ENCODE results near the gene MAP3K14. TPM values are rescaled to one million over a fixed set of nuclear protein-coding genes. Genes with fewer than 3 reads are reported as not detected.

The MAP3K14 gene
- total RNA-seq, 1 experiment from 2014 or later = 3.0 TPM

DNA sequence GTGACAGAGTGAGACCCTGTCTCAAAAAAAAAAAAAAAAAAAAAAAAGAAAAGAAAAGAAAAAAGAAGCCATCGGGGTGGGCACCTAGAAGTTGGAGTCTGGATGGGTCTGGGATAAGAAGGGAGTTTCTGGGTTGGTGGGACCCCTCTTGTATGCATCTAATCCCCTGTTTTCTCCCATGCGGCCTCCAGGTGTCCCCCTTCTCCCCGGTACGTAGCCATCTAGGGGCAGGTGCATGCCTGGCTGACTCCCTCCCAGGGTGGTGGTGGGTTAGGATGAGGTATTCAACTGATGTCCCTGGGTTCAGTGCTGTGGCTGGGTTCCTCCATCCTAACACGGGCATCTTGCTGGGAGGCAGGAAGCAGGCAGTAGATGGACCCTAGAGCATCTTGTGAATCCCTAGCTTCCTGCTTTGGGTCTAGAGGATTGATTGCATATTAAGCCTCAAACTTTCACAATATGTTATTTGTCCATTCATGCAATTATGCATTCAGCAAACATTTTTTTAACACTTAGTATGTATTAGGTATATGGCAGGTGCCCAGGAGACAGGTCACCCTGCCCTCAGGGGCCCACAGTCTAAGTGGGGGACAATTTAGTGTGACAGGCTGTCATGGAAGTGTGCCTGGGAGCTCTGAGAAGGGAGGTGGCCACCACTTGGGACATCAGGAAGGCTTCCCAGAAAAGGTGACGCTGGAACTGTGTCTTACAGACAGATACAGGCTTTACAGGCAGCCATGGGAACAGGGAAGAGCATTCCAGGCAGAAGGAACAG, 82.0 kb downstream of the MAP3K14 start:
- Histone ChIP-seq H3K36me3 (ENCODE audit: insufficient read depth, low read length, poor library complexity, severe bottlenecking) (no peaks in the 10 kb centered on the region), H3K27me3 (replicated peaks; ENCODE audit: insufficient read depth, low read depth, low read length, poor library complexity) (no peaks in the 10 kb centered on the region), H3K27ac (ENCODE audit: low read depth, low read length, poor library complexity, severe bottlenecking) (no peak overlapping the region), H3K9me3 (ENCODE audit: low read depth, low read length, poor library complexity, severe bottlenecking) (no peaks in the 10 kb centered on the region), H3K4me3 (ENCODE audit: low read depth, low read length, poor library complexity, severe bottlenecking) (no peak overlapping the region), H3K4me1 (ENCODE audit: insufficient read depth, low read length, poor library complexity, severe bottlenecking) (no peaks in the 10 kb centered on the region)
- peak; percentile 37; the same call in 1 of the 2 replicates for TF ChIP-seq CTCF (conservative IDR thresholded peaks at IDR 0.05; ENCODE audit: low read depth, low read length)
- no peak for TF ChIP-seq EZH2 (IDR thresholded peaks at IDR 0.05; ENCODE audit: borderline replicate concordance, low read depth, low read length, poor library complexity, severe bottlenecking)
- CTCF ChIA-PET = interaction anchor here (0.6 to 1.8 kb wide), 6 partner anchors 9 to 100 kb away, joined by 3 to 10 read pairs (median 6); partner anchors contain the start of gene ACBD4
- intact Hi-C loops (cut with micrococcal nuclease; ENCODE audit: unreplicated experiment) = no loop called here
- no peak for DNase-seq (ENCODE audit: low spot score)
- no TSS peak for BruUV-seq (replicated peaks)
- POLR2A ChIA-PET (ENCODE audit: low non-redundant PET) = no interaction called here

DNA sequence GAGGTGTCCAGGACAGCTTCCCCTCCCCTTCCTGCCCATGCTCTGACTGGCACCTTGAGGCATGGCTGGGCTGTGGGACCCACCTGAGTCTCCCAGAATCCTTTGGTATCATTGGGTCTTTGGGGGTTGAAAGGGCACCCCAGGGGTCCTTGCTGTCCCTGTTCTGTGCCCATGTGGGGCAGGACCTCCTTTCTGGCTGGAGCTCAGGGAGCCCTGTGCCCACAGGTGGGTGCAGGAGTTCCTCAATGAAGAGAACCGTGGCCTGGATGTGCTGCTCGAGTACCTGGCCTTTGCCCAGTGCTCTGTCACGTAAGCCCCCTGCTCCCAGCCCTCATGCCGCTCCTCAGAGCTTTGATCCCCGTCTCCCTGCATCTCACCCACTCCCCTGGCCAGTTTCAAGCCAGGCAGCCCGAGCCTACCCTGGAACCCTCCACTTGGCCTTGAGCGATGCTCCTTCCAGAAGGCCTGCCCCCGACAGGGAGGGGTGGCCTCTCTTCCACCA, 83.3 kb downstream of the MAP3K14 start:
- no peaks in the 10 kb centered on the region for H3K36me3 ChIP-seq (ENCODE audit: insufficient read depth, low read length, poor library complexity, severe bottlenecking)

More for the DNA sequence above, 83.3 kb downstream of the MAP3K14 start:
- TF ChIP-seq CTCF (conservative IDR thresholded peaks at IDR 0.05; ENCODE audit: low read depth, low read length) (no peak), EZH2 (IDR thresholded peaks at IDR 0.05; ENCODE audit: borderline replicate concordance, low read depth, low read length, poor library complexity, severe bottlenecking) (no peak)
- Histone ChIP-seq H3K27ac (ENCODE audit: low read depth, low read length, poor library complexity, severe bottlenecking) (no peak overlapping the region), H3K27me3 (replicated peaks; ENCODE audit: insufficient read depth, low read depth, low read length, poor library complexity) (no peaks in the 10 kb centered on the region), H3K4me1 (ENCODE audit: insufficient read depth, low read length, poor library complexity, severe bottlenecking) (no peaks in the 10 kb centered on the region), H3K9me3 (ENCODE audit: low read depth, low read length, poor library complexity, severe bottlenecking) (no peaks in the 10 kb centered on the region), H3K4me3 (ENCODE audit: low read depth, low read length, poor library complexity, severe bottlenecking) (no peak overlapping the region)
- intact Hi-C loops (cut with micrococcal nuclease; ENCODE audit: unreplicated experiment) = no loop called here
- BruUV-seq (replicated peaks) = no TSS peak
- no peak for DNase-seq (ENCODE audit: low spot score)
- POLR2A ChIA-PET (ENCODE audit: low non-redundant PET) = no interaction called here
- CTCF ChIA-PET = interaction anchor here (0.6 kb wide), 1 partner anchor 16 kb away, joined by 5 read pairs; no protein-coding TSS in a partner anchor

All from A673 (cell line).